Natural killer cell treated with Interleukin-12 subunit alpha and Interleukin-12 subunit beta and Interleukin-15 and Interleukin-18, amount 100 ng/mL, for 72 hours (primary cell): ENCODE measurements around the gene PFDN6. TPM values are rescaled to one million over a fixed set of nuclear protein-coding genes. Genes with fewer than 3 reads are reported as not detected.

Source experiments
- ATAC-seq, 2 donors: fragments of 150-1000 bp; cut with Tn5 transposase in 1 of 2; sonication (Bioruptor Pico), chemical (Tn5 transposase) in 1 of 2; 2 replicates each; pipeline ENCODE4 v1.10.0; 2021
- DNase-seq: peaks from one replicate; pipeline ENCODE4 v3.0.0; 2022; ENCODE audit warnings: low spot score
- H3K27ac Mint-ChIP-seq, 2 donors: 1 replicate in 1 of 2; 2 replicates in 1 of 2; pipeline ENCODE4 v1.8.0; 2022; ENCODE audit warnings: mixed read lengths in 2 of 2, mild to moderate bottlenecking in 1 of 2, moderate library complexity in 1 of 2
- H3K27me3 Mint-ChIP-seq, 2 donors: 1 replicate in 1 of 2; 2 replicates in 1 of 2; pipeline ENCODE4 v1.8.0; 2022; ENCODE audit warnings: mixed read lengths in 2 of 2
- H3K36me3 Mint-ChIP-seq: one replicate; pipeline ENCODE4 v1.8.0; 2022; ENCODE audit warnings: mixed read lengths
- H3K4me1 Mint-ChIP-seq, 2 donors: 1 replicate in 1 of 2; 2 replicates in 1 of 2; pipeline ENCODE4 v1.8.0; 2022; ENCODE audit warnings: low read depth in 2 of 2, mixed read lengths in 2 of 2, mild to moderate bottlenecking in 1 of 2
- H3K4me3 Mint-ChIP-seq: one replicate; pipeline ENCODE4 v1.8.0; 2022; ENCODE audit warnings: mixed read lengths
- H3K9me3 Mint-ChIP-seq: 2 replicates; pipeline ENCODE4 v1.8.0; 2022; ENCODE audit warnings: mixed read lengths
- total RNA-seq, 2 donors: library from RNA; stranded (reverse); gene quantifications; one replicate each; pipeline ENCODE4 v1.2.3, GENCODE V29; 2022

Gene PFDN6
- total RNA-seq, 2 donors from 2014 or later = 72.0 to 76.8 TPM

DNA sequence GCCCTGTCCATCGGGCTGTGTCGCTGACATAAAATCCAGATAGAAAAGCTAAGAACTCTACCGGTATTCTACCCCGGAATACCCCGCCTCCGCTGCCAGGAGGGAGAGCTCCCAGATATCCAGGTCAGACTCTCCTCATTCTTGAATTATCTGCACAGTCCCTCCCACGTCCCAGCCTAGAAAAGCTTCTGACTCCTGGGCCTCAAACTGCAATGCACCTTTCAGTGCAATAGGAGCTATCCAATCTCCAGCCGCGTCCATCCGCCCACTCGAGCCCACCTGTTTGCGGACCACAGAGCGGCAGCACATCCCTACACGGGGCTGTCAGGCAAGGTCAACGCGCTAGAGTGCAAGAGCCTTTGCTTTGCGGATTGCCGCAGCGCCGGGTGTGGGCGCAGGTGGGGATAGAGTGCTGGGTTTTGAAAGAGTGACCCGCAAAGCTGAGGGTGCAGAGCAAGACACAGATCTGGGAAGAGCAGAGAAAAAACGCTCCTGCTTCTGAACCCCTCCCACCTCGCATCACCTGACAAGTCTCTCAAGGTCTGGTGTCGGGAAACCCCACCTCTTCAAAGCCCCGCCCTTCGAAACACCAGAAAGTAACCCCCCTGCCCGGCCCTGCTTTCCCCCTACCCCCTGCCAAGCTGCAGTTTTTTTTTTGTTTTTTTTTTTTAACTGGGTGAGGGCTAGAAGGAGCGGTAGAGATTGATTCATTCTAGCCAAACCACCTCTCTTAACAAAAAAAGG, 23.1 kb downstream of the PFDN6 start:
- peaks cover 38 to 44% of the 10 kb centered on the region in 2 donors for H3K4me1 Mint-ChIP-seq
- H3K4me3 Mint-ChIP-seq = peak overlapping the region; percentile 97
- peaks cover 7% of the 10 kb centered on the region for H3K36me3 Mint-ChIP-seq
- H3K27me3 Mint-ChIP-seq = no peaks in the 10 kb centered on the region
- DNase-seq (peak; percentile 83), ATAC-seq (peak; percentile 29 to 47)
- H3K9me3 Mint-ChIP-seq = no peaks in the 10 kb centered on the region
- H3K27ac Mint-ChIP-seq = peak overlapping the region; percentile 95 to 97

DNA sequence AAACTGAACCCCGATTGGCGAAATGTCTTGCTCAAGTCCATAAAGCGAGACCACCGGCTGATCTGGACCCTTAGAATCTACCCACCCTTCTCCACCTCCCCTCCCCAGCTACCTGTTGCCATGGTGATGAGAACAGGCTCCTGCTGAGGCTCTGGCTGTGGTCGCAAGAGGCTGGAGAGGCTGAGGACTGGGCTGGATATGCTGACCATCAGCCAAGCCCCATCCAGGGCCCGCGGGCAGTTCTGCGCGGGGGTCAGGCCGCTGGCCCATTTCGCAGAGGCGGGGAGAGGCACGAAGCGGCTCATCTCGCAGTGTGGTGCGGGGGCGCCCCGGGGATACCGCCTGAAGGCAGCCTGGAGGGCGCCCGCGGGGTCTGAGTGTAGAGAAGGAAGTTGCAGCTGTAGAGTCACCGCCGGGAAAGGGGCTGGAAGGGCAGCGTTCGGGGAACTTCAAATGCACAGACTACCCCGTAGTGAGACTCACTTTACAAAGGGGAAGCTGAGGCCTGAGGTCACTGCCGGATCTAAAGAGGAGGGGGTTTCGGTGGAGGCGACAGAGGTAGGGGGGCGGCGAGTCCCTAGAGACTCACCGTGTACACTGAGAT, 23.8 kb downstream of the PFDN6 start:
- no peaks in the 10 kb centered on the region for H3K27me3 Mint-ChIP-seq
- H3K4me3 Mint-ChIP-seq = peak overlapping the region; percentile 97
- H3K4me1 Mint-ChIP-seq = peaks cover 44 to 49% of the 10 kb centered on the region in 2 donors
- peaks cover 9% of the 10 kb centered on the region for H3K36me3 Mint-ChIP-seq
- peak overlapping the region; percentile 95 to 97 for H3K27ac Mint-ChIP-seq
- peak; percentile 2 to 31 for ATAC-seq
- H3K9me3 Mint-ChIP-seq = no peaks in the 10 kb centered on the region
- peak; percentile 77 for DNase-seq

GRCh38 chr6:33313709-33314514, 24.5 kb downstream of the PFDN6 start, which contains the start of gene TAPBP:
Gene TAPBP, minus strand, starts transcription at chr6:33314078. Its CDS starts 37 bp downstream, at chr6:33314041.
- Mint-ChIP-seq H3K9me3 (no peaks in the 10 kb centered on the region), H3K36me3 (peaks cover 10% of the 10 kb centered on the region), H3K27ac (peak within 1 kb of the TSS; percentile 95 to 97), H3K4me1 (peaks cover 44 to 51% of the 10 kb centered on the region in 2 donors), H3K4me3 (peak within 1 kb of the TSS; percentile 97), H3K27me3 (no peaks in the 10 kb centered on the region)
- peak; percentile 93 for DNase-seq
- ATAC-seq = peak; percentile 68 to 78

- ATAC-seq (peak; percentile 44 to 50), DNase-seq (peak; percentile 82)
- peak overlapping the region; percentile 95 to 97 for H3K27ac Mint-ChIP-seq
- peaks cover 14% of the 10 kb centered on the region for H3K36me3 Mint-ChIP-seq
- H3K9me3 Mint-ChIP-seq = no peaks in the 10 kb centered on the region
- peak overlapping the region; percentile 97 for H3K4me3 Mint-ChIP-seq
- no peaks in the 10 kb centered on the region for H3K27me3 Mint-ChIP-seq
- H3K4me1 Mint-ChIP-seq = peaks cover 50 to 58% of the 10 kb centered on the region in 2 donors
Measured at GRCh38 chr6:33314515-33314942, 25.1 kb downstream of the PFDN6 start.

- Mint-ChIP-seq H3K9me3 (no peaks in the 10 kb centered on the region), H3K36me3 (peaks cover 20% of the 10 kb centered on the region), H3K27me3 (no peaks in the 10 kb centered on the region), H3K4me3 (peak overlapping the region; percentile 97), H3K27ac (peak overlapping the region; percentile 95 to 97), H3K4me1 (peaks cover 56 to 64% of the 10 kb centered on the region in 2 donors)
- DNase-seq (peak; percentile 66), ATAC-seq (no peak)
Measured at GRCh38 chr6:33314943-33315792, 25.8 kb downstream of the PFDN6 start.

DNA sequence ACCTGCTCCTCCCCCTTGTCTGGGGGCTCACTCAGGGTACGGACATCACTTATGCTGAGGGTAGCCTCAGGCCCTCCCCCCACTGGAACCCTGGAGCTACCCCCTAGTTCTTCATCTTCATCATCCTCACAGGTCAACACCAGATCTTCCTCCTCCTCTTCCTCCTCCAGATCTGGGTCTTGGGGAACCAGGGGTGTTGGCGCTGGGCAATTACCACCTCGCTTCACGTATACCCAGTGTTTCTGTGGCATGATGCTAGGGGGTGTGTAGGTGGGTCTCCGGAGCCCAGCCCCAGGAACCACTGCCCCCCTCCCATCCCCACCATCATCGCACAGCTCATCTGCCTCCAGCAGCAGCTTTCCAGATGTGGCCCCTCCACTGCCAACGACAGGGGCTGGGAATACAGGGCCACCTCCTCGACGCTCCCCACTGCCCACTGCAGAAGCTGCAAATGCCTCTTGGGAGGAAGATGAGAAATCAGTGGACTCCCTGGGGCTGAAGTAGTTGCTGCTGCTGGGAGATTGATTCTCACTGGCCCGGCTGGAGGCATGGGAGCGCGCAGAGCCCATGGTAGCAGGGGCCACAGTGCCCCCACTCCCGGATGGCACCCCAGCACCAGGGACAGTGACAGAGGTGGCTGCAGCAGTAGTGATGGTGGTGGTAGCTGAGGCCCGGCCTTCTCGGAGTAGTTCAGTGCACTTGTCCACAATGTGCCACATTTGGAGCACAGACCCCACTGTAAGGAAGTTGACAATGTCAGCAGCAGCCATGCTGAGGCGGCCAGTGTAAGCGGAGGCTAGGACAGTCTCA, 26.6 kb downstream of the PFDN6 start:
- Mint-ChIP-seq H3K36me3 (peaks cover 25% of the 10 kb centered on the region), H3K4me1 (peaks cover 62 to 70% of the 10 kb centered on the region in 2 donors), H3K4me3 (peak overlapping the region; percentile 96), H3K27ac (peak overlapping the region; percentile 95 to 97), H3K27me3 (no peaks in the 10 kb centered on the region), H3K9me3 (no peaks in the 10 kb centered on the region)
- DNase-seq (no peak), ATAC-seq (no peak)

DNA sequence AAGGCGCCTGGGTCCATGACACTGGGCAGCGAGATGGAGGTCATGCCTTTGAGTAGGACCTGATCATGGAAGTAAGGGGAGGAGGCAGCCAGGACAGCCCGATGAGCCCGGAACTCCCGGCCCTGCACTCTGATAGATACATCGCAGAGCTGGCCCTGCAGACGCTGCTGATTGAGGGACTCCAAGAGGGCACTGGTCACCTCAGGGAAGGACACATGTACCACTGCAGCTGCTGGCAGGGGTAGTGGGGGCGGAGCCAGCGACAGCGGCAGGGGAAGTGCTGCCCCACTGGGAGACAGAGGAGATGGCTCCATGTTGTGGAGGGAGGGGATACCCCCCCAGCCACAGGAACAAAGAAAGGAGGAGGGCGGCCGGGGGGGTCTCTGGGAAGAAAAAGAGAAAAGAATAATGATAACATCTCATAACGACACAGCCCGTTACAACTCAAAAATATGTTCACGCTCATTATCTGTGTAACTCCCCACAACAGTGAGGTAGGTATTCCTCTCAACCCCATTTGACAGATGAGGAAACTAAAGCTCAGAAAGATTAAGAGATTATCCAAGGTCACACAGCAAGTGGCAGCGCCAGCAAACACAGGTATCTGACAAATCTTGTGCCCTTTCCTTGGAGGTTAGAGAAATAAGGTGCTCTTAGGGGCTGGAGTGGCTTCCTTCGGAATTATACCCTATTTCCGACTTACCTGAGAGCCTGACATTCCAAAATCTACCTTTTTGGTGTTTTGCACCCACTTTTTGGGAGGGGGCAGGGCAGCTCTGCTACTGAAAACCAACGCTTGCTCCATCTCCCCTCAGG, 27.4 kb downstream of the PFDN6 start:
- peak overlapping the region; percentile 96 for H3K4me3 Mint-ChIP-seq
- no peak for ATAC-seq
- DNase-seq = peak; percentile 56
- H3K9me3 Mint-ChIP-seq = no peaks in the 10 kb centered on the region
- H3K4me1 Mint-ChIP-seq = peaks cover 65 to 71% of the 10 kb centered on the region in 2 donors
- no peaks in the 10 kb centered on the region for H3K27me3 Mint-ChIP-seq
- H3K27ac Mint-ChIP-seq = peak overlapping the region in 1 of 2 donors; percentile 95
- H3K36me3 Mint-ChIP-seq = peaks cover 25% of the 10 kb centered on the region

DNA sequence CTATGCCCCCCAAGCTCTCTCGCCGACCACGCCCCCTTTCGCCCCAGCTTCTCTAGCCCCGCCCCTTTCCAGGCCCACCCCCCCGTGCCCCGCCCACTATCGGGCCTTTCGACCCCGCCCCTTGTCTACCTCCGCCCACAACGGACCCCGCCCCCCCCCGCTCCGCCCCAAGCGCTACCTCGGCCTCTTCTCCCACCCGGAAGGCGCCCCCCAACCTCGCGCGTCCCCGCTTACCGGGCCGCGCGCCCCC, 27.9 kb downstream of the PFDN6 start:
- peaks cover 30% of the 10 kb centered on the region for H3K36me3 Mint-ChIP-seq
- peak overlapping the region; percentile 99 for H3K27ac Mint-ChIP-seq
- no peak for ATAC-seq
- H3K27me3 Mint-ChIP-seq = no peaks in the 10 kb centered on the region
- DNase-seq = no peak
- peaks cover 65 to 70% of the 10 kb centered on the region in 2 donors for H3K4me1 Mint-ChIP-seq
- H3K4me3 Mint-ChIP-seq = peak overlapping the region; percentile 96
- no peaks in the 10 kb centered on the region for H3K9me3 Mint-ChIP-seq

DNA sequence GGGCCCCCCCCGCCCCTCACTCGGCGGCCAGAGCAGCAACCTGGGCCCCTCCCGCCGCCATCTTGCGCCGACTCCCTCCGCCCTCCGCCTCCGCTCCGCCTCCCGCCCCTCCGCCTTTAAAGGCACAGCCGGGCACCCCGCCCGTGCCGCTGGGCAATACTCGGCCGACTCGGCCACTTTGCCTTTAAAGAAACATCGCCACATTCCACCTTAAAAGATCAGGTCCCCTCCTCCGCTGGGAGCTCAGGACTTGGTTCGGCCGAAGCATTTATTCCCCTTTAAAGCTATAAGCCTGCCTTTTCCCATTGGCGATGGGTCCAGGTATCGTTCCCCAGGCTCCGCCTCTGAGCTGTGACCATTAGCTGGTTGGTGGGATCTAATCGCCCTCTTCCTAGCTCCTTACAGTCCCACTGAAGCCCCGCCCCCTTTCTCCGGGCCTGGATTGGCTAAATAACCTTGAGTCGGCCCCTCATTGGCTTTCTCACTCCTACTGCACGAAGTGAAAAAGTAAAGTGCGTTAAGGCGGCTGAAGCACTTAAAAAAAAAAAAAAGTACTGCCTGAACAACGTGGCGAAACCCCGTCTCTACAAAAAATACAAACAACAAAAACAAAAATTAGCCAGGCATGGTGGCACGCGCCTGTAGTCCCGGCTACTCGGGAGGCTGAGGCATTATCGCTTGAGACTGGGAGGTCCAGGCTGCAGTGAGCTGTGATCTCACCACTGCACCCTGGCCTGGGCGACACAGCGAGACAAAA, 28.4 kb downstream of the PFDN6 start, which contains the start of gene ZBTB22:
TSS of gene ZBTB22 (minus strand) at position 76 of the 757 bp plus-strand sequence. CDS start 828 bp downstream, outside the sequence.
- Mint-ChIP-seq H3K27ac (peak within 1 kb of the TSS; percentile 99), H3K9me3 (no peaks in the 10 kb centered on the region), H3K4me1 (peaks cover 67 to 70% of the 10 kb centered on the region in 2 donors), H3K36me3 (peaks cover 35% of the 10 kb centered on the region), H3K27me3 (no peaks in the 10 kb centered on the region), H3K4me3 (peak within 1 kb of the TSS; percentile 96)
- peak; percentile 77 to 83 for ATAC-seq
- peak; percentile 97 for DNase-seq

DNA sequence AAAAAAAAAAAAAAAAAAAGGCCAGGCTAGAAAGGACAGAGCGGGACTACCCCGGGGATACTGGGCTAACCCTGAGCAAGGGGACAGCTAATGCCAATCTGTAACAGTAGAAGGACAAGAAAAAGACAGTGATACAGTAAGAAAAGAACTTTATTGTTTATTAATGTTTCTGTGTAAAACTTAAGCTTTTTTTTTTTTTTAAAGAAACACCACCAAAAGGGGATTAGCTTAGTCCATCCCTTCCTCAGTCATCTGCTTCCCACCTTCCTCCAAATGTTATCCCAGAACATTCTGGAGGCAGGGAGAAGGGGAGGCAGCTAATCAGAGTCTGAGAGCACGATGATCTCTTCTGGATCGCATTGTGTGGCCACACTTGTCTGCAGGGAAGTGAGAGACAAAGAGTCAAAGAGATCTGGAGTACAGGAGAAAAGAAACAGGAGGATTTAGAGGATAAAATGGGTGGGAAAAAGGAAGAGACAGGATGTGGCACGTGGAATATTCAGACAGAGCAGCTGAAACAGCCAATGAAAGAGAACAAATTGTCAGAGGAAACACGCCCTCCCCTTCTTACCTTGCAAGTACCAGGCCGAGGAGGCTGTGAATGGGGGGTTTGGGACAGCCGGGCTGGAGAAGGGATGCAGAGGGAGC, 29.1 kb downstream of the PFDN6 start:
- H3K4me1 Mint-ChIP-seq = peaks cover 72 to 73% of the 10 kb centered on the region in 2 donors
- ATAC-seq (no peak), DNase-seq (no peak)
- H3K9me3 Mint-ChIP-seq = no peaks in the 10 kb centered on the region
- H3K36me3 Mint-ChIP-seq = peaks cover 37% of the 10 kb centered on the region
- H3K4me3 Mint-ChIP-seq = peak overlapping the region; percentile 96
- H3K27me3 Mint-ChIP-seq = no peaks in the 10 kb centered on the region
- H3K27ac Mint-ChIP-seq = peak overlapping the region; percentile 99

GRCh38 chr6:33319939-33320314, 30.5 kb downstream of the PFDN6 start:
- ATAC-seq (no peak), DNase-seq (no peak)
- Mint-ChIP-seq H3K27ac (peak overlapping the region; percentile 99), H3K4me1 (peaks cover 72 to 75% of the 10 kb centered on the region in 2 donors), H3K9me3 (no peaks in the 10 kb centered on the region), H3K36me3 (peaks cover 37% of the 10 kb centered on the region), H3K4me3 (peak overlapping the region; percentile 96), H3K27me3 (no peaks in the 10 kb centered on the region)
